Superior temporal gyrus (tissue), 1 donor: ENCODE measurements around the gene RFT1.
A peak's percentile ranks its signal among the peaks of the same experiment; 100 is the strongest.
"Not testable (repeated sequence)": the region's sequence is repeated elsewhere in the genome, so short reads cannot be mapped to it uniquely, and the experiment has no call there.

ENCODE experiments used
- DNase-seq: peaks from one replicate; pipeline ENCODE4 v3.0.0-alpha.2; 2016; ENCODE audit errors: extremely low spot score

The RFT1 gene

GRCh38 chr3:53071882-53072431 is 58.3 kb downstream of the RFT1 start:
- DNase-seq, result no peak

GRCh38 chr3:53069422-53070068 is 60.7 kb downstream of the RFT1 start:
- no peak for DNase-seq

GRCh38 chr3:53068176-53068575 is 62.1 kb downstream of the RFT1 start:
- no peak for DNase-seq

GRCh38 chr3:53067567-53067966 is 62.7 kb downstream of the RFT1 start:
- DNase-seq, result no peak

- no peak for DNase-seq
These were observed 64.3 kb downstream of the RFT1 start for GRCh38 chr3:53065841-53066480.

GRCh38 chr3:53062905-53063304 is 67.3 kb downstream of the RFT1 start:
- no peak for DNase-seq

GRCh38 chr3:53056442-53056841 is 73.8 kb downstream of the RFT1 start:
- no peak for DNase-seq

GRCh38 chr3:53054233-53054632 is 76.0 kb downstream of the RFT1 start:
- DNase-seq, result not testable (repeated sequence)

GRCh38 chr3:53051929-53052328 is 78.3 kb downstream of the RFT1 start:
- DNase-seq, result no peak

- DNase-seq, result no peak
These were observed 80.2 kb downstream of the RFT1 start for GRCh38 chr3:53049987-53050386.

- peak; percentile 36 for DNase-seq
These were observed 83.8 kb downstream of the RFT1 start for GRCh38 chr3:53046171-53047170.

- peak; percentile 48 for DNase-seq
These were observed 84.6 kb downstream of the RFT1 start, which contains the start of gene SFMBT1 for GRCh38 chr3:53045518-53046170. Gene SFMBT1, minus strand, starts transcription at chr3:53046073. Its CDS starts 76,945 bp downstream, at chr3:52969128.

GRCh38 chr3:53044711-53045517 is 85.3 kb downstream of the RFT1 start:
- peak; percentile 64 for DNase-seq

- DNase-seq, result peak; percentile 61
These were observed 85.9 kb downstream of the RFT1 start for GRCh38 chr3:53044371-53044710.

- DNase-seq, result no peak
These were observed 86.5 kb downstream of the RFT1 start for GRCh38 chr3:53043738-53044137.

- DNase-seq, result no peak
These were observed 87.6 kb downstream of the RFT1 start for GRCh38 chr3:53042651-53043050.

- no peak for DNase-seq
These were observed 89.8 kb downstream of the RFT1 start for GRCh38 chr3:53040351-53040820.

- DNase-seq, result no peak
These were observed 90.9 kb downstream of the RFT1 start for GRCh38 chr3:53039376-53039752.

- DNase-seq, result no peak
These were observed 91.4 kb downstream of the RFT1 start for GRCh38 chr3:53038679-53039375.
